Omental fat pad (tissue), 4 donors: ENCODE measurements around the gene PGA3. TPM values are rescaled to one million over a fixed set of nuclear protein-coding genes. Genes with fewer than 3 reads are reported as not detected.
"Not testable (repeated sequence)": the region's sequence is repeated elsewhere in the genome, so short reads cannot be mapped to it uniquely, and the experiment has no call there.

Experiments
- ATAC-seq: fragments of 150-250 bp; one replicate; pipeline ENCODE4 v1.9.1; 2016; ENCODE audit warnings: mild to moderate bottlenecking, moderate library complexity; ENCODE audit not compliant: low FRiP score
- DNase-seq: peaks from one replicate; pipeline ENCODE4 v3.0.0-alpha.2; 2019; ENCODE audit warnings: low spot score
- total RNA-seq, 4 donors: library from RNA; depleted of rRNA; stranded (reverse); fragments of >200 nt; gene quantifications; one replicate each; pipeline ENCODE4 v1.1.0, GENCODE V29; 2016
- TF ChIP-seq, protein P1 (sequence below), 3 donors: fragments of 450-650 bp; IDR thresholded peaks; one replicate each; pipeline ENCODE4 v1.5.1; 2016 to 2017; ENCODE audit warnings: antibody characterized with exemption in 3 of 3, mild to moderate bottlenecking in 3 of 3, moderate library complexity in 2 of 3

PGA3 gene
- total RNA-seq, 4 donors from 2014 or later: 2.5 to 96.7 (median 7.6) TPM

DNA sequence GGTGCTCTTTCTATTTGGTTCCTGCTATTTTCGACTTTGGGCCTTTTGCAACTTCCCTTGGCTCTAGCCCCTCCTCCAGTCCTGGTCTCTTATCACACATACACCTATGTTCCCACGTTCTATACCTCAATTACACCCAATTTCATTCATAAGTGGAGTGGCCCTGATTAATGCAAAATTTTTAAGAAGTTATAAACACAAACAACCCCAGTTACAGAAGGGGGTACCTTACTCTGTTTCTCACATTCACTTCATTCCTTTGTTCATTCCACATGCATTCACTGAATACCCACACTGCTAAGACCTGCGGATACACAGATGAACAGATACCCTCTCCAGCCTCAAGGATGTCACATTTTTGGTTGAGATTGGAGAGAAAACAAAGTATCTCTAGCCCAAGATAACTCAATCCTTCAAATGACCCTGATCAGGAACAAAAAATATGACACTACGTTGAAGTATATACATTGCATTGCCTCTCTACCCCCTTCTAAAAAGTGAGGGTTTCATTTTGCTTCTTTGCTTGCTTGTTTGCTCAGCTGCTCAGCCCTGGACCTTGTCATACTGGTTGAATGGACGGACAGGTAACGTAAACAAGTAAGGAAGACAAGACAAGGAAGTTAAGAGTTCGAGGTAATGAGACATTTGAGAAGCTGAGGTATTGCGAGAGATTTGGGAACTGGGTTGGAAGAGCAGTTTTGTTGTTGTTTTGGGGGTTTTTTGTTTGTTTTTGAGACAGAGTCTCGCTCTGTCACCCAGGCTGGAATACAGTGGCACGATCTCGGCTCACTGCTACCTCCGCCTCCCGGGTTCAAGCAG lies 38.5 kb upstream of the PGA3 start:
- ATAC-seq (no peak), DNase-seq (no peak)
- TF ChIP-seq, protein P1, sequence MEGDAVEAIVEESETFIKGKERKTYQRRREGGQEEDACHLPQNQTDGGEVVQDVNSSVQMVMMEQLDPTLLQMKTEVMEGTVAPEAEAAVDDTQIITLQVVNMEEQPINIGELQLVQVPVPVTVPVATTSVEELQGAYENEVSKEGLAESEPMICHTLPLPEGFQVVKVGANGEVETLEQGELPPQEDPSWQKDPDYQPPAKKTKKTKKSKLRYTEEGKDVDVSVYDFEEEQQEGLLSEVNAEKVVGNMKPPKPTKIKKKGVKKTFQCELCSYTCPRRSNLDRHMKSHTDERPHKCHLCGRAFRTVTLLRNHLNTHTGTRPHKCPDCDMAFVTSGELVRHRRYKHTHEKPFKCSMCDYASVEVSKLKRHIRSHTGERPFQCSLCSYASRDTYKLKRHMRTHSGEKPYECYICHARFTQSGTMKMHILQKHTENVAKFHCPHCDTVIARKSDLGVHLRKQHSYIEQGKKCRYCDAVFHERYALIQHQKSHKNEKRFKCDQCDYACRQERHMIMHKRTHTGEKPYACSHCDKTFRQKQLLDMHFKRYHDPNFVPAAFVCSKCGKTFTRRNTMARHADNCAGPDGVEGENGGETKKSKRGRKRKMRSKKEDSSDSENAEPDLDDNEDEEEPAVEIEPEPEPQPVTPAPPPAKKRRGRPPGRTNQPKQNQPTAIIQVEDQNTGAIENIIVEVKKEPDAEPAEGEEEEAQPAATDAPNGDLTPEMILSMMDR (IDR thresholded peaks at IDR 0.05): no peak

GRCh38 chr11:61165785-61166184 lies 37.5 kb upstream of the PGA3 start:
- not testable (repeated sequence) for ATAC-seq, DNase-seq

DNA sequence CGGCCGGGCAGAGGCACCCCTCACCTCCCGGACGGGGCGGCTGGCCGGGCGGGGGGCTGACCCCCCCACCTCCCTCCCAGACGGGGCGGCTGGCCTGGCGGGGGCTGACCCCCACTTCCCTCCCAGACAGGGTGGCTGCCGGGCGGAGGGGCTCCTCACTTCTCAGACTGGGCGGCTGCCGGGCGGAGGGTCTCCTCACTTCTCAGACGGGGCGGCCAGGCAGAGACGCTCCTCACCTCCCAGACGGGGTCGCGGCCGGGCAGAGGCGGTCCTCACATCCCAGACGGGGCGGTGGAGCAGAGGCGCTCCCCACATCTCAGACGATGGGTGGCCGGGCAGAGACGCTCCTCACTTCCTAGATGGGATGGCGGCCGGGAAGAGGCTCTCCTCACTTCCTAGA lies 37.0 kb upstream of the PGA3 start:
- ATAC-seq, DNase-seq: not testable (repeated sequence)

- ATAC-seq: no peak
- no peak for DNase-seq
- TF ChIP-seq, protein P1 (IDR thresholded peaks at IDR 0.05): no peak
Observed at GRCh38 chr11:61168042-61168688, 35.1 kb upstream of the PGA3 start.

DNA sequence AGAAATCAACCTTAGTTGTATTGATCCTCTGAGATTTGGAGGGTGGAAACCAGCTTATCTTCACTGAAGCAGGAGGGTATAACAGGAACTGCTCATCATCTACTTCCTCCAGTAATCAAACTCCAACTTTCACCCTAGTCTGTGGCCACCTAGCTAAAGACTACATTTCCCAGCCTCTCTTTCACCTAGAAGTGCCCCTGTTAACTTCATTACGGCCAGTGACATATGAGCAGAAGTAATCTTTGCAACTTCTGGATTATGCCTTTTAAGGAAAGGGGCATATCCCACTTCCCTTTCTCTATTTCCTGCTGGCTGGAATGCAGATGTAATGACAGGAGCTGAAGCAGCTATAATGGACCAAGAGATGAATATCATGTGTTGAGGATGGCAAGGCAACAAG lies 34.5 kb upstream of the PGA3 start:
- TF ChIP-seq, protein P1 (IDR thresholded peaks at IDR 0.05): no peak
- ATAC-seq: no peak

DNA sequence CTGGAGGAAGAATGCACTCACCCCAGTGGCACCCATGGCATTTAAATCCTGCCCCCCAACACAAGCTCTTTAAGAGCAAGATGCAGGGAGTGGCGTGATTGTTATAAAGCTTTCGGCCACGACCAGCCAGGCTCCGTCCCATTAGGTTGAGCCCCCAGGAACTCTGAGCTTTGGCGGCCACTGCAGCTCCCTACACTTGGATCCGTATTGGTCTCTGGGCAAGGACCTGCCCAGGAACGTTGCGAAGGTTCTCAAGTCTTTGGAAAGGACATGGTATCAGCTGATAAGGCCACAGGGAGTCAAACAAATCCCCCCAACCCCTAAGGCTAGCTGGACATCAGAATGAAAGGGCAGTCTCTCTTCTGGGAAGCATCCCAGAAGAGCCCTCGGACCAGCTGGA lies 32.7 kb upstream of the PGA3 start:
- ATAC-seq: no peak
- no peak for DNase-seq
- TF ChIP-seq, protein P1 (IDR thresholded peaks at IDR 0.05): no peak

More for the DNA sequence above, 34.5 kb upstream of the PGA3 start:
- DNase-seq: no peak

DNA sequence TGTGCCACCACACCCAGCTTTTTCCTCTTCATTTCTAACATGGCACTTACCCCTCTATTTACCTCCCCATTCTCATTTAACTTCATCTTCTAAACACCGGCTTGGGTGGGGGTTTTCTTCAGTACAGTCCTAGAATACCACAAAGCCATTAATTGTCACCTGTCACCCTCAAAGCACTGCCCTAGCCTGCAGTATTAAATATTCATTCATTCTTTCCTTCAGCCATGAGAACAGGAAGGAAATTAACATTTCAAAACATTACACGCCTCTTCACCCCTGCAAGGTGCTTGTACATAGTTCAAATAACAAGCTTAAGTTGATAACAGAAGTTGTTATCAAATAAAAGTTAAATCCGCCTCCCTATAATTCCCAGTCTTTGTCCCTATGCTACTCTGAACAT lies 31.4 kb upstream of the PGA3 start:
- no peak for ATAC-seq
- no peak for DNase-seq
- TF ChIP-seq, protein P1 (IDR thresholded peaks at IDR 0.05): no peak

DNA sequence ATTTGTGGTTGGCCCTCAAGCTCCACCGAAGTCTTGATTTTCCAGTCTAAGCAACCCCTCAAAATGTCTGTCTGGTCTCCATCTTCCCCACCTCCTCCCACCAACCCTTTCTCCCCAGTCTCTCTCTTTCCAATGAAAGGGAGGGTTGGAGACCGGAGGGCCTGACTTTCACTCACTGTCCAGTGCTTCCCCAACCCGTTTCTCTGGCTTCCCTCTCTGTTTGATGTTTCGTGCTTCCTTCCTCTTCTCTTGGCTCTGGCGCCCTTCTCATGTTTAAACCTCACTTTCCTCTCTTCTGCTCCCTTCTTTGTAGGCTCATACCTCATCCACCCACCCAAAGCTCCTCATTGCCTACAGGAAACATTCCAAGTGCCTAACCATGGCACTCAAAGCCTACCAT lies 31.0 kb upstream of the PGA3 start:
- DNase-seq (no peak), ATAC-seq (no peak)
- TF ChIP-seq, protein P1 (IDR thresholded peaks at IDR 0.05): no peak
